Sigmoid colon (tissue), 7 donors: Measurements from ENCODE around the gene ACMSD. TPM values are rescaled to one million over a fixed set of nuclear protein-coding genes. Genes with fewer than 3 reads are reported as not detected.

Experiments used
- DNase-seq: peaks from one replicate; pipeline ENCODE4 v3.0.0-alpha.2; 2019
- H3K27ac ChIP-seq, 4 donors: fragments of 200-600 bp; sonication (generic); one replicate each; pipeline ENCODE4 v1.5.1; 2016 to 2019; ENCODE audit warnings: mild to moderate bottlenecking in 1 of 4
- H3K27me3 ChIP-seq, 3 donors: fragments of 200-600 bp; sonication (generic); one replicate each; pipeline ENCODE4 v1.5.1; 2019; ENCODE audit warnings: mild to moderate bottlenecking in 1 of 3
- H3K36me3 ChIP-seq, 4 donors: fragments of 200-600 bp; sonication (generic); one replicate each; pipeline ENCODE4 v1.5.1; 2016 to 2019
- H3K4me1 ChIP-seq, 4 donors: fragments of 200-600 bp; sonication (generic); one replicate each; pipeline ENCODE4 v1.5.1; 2017 to 2019
- H3K4me3 ChIP-seq, 4 donors: fragments of 200-600 bp; sonication (generic); one replicate each; pipeline ENCODE4 v1.5.1; 2017 to 2019; ENCODE audit warnings: mild to moderate bottlenecking in 2 of 4, moderate library complexity in 1 of 4
- H3K9me3 ChIP-seq, 4 donors: fragments of 200-600 bp in 3 of 4; sonication (generic) in 3 of 4; one replicate each; pipeline versions ENCODE4 v1.5.1 to v1.6.1; 2013 to 2019
- EP300 ChIP-seq, 4 donors: sonication (generic); formaldehyde crosslinking; IDR thresholded peaks; one replicate each; pipeline ENCODE4 v1.6.1; 2017; ENCODE audit warnings: antibody characterized with exemption in 4 of 4
- POLR2A ChIP-seq, 2 donors: fragments of 450-650 bp; IDR thresholded peaks; one replicate each; pipeline ENCODE4 v1.6.1; 2016; ENCODE audit warnings: antibody characterized with exemption in 2 of 2, mild to moderate bottlenecking in 2 of 2, moderate library complexity in 2 of 2
- POLR2AphosphoS5 ChIP-seq, 4 donors: sonication (generic); formaldehyde crosslinking; IDR thresholded peaks; one replicate each; pipeline ENCODE4 v1.6.1; 2017; ENCODE audit warnings: antibody characterized with exemption in 4 of 4
- WGBS, 2 donors: extraction: QIAGEN DNeasy Blood & Tissue Kit; methylation state at CpG; one replicate each; pipeline ENCODE4 v1.1.7; 2013; 5-methylcytosine and 5-hydroxymethylcytosine counted together
- intact Hi-C: fragments of 100-400 bp; cut with DNase I; formaldehyde crosslinking; loops from one replicate; pipeline ENCODE4 v1.15.1; 2023
- polyA plus RNA-seq, 3 donors: library from polyadenylated mRNA; stranded (reverse); fragments of 200-250 nt; gene quantifications; one replicate each; pipeline ENCODE4 v1.2.3, GENCODE V29; 2013
- total RNA-seq, 4 donors: library from RNA; depleted of rRNA; stranded (reverse); fragments of >200 nt; gene quantifications; one replicate each; pipeline ENCODE4 v1.1.0, GENCODE V29; 2016
- TF ChIP-seq, protein P1 (sequence below), 4 experiments: fragments of 450-650 bp in 3 of 4; fragments of 200-600 bp in 1 of 4; IDR thresholded peaks; one replicate each; pipeline ENCODE4 v1.5.1; 2016 to 2019; ENCODE audit warnings: antibody characterized with exemption in 4 of 4, mild to moderate bottlenecking in 3 of 4, moderate library complexity in 2 of 4
- donor health status: healthy with polysubstance abuse.
- donor health status: Bipolar disorder and iron deficiency.
- donor health status: healthy.

Gene ACMSD
- total and polyA plus RNA-seq, 7 donors = not detected

DNA sequence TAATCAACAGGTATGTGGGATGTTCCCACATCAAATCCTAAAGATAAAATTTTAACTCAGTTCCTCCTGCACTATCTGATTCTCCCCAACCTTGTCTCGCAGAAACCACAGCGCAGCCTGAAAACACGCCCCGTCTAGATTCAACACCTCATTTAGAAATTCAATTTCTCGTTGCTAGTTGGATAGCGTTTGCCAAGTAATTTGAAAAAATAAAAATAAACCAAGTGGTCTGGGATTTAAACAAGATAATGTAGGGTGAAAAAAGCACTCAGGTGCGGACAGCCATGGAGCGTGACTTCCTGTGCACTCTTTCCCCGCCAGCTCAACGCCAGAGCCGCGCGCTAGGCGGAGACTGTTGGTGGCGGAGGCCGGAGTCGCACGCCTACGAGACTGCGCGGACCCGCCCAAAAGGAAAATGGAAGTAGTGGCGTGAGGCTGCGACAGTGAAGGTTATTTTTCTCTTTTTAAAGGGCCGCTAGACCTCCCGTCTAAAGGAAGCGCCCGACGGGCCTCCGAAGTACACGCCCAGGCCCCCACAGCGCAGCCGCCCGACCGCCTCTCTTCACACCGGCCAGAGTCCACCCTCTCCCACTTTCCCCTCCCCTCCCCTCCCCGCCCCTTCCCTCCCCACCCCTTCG is 79.6 kb downstream of the ACMSD start:
- TF ChIP-seq POLR2AphosphoS5 (IDR thresholded peaks at IDR 0.05) (peak; percentile 62 to 82 (median 78)), EP300 (IDR thresholded peaks at IDR 0.05) (no peak), POLR2A (IDR thresholded peaks at IDR 0.05) (peak; percentile 47 to 82)
- TF ChIP-seq, protein P1, sequence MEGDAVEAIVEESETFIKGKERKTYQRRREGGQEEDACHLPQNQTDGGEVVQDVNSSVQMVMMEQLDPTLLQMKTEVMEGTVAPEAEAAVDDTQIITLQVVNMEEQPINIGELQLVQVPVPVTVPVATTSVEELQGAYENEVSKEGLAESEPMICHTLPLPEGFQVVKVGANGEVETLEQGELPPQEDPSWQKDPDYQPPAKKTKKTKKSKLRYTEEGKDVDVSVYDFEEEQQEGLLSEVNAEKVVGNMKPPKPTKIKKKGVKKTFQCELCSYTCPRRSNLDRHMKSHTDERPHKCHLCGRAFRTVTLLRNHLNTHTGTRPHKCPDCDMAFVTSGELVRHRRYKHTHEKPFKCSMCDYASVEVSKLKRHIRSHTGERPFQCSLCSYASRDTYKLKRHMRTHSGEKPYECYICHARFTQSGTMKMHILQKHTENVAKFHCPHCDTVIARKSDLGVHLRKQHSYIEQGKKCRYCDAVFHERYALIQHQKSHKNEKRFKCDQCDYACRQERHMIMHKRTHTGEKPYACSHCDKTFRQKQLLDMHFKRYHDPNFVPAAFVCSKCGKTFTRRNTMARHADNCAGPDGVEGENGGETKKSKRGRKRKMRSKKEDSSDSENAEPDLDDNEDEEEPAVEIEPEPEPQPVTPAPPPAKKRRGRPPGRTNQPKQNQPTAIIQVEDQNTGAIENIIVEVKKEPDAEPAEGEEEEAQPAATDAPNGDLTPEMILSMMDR (IDR thresholded peaks at IDR 0.05) = peak in 2 of 4 experiments; percentile 27 to 38
- Histone ChIP-seq H3K27me3 (no peaks in the 10 kb centered on the region), H3K27ac (peak overlapping the region; percentile 96 to 98 (median 98)), H3K4me1 (peaks cover 0 to 42% (median 37%) of the 10 kb centered on the region in 4 donors), H3K36me3 (no peaks in the 10 kb centered on the region), H3K9me3 (no peaks in the 10 kb centered on the region), H3K4me3 (peak overlapping the region; percentile 89 to 96 (median 92))
- 0 to 1% methylated on average over 38 of the region's 38 CpGs for WGBS, 2 donors
- DNase-seq = no peak
- intact Hi-C loops = loop anchor here (1.0 to 10.0 kb wide), 4 partner anchors 135 to 825 kb away; partner anchors contain the start of genes R3HDM1, RAB3GAP1 and ZRANB3

DNA sequence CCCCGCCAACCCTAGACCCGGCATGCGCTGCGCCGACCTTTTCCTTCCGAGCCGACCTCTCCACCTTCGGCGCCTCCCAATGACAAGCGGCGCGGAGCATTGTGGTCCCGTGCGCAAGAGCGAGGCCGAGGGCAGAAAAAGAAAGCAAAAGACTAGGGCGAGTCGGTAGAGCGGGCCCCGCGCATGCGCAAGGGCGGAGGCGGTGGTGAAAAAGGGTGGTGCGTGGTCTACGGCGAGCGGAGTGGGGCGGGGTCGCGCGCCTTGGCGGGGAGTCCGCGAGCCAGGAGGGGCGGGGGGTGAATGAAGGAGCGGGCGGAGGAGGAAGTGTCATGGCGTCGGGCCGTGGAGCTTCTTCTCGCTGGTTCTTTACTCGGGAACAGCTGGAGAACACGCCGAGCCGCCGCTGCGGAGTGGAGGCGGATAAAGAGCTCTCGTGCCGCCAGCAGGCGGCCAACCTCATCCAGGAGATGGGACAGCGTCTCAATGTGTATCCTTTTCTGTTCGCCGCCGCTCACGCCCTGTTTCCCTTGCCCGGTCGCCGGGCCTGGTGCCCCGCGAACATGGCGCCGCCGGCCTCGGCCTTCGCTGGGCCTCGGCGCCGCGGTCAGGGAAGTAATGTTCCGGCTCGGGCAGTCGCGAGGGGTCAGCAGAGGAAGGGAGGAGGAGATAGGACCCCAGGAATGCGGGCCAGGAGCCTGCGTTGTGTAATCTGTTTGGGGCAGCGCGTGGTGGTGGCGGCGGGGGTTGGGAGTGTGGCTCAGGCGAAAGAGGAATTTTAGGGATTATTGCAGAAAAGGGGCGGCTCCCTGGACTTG is 80.3 kb downstream of the ACMSD start, which contains the start of gene CCNT2:
Gene CCNT2 (plus strand): TSS at position 297 of the 815 bp plus-strand sequence. CDS start 33 bp downstream, at position 330.
- intact Hi-C loops = loop anchor here (1.0 to 10.0 kb wide), 4 partner anchors 134 to 824 kb away; partner anchors contain the start of genes R3HDM1, RAB3GAP1 and ZRANB3
- DNase-seq = peak; percentile 99
- Histone ChIP-seq H3K27ac (peak within 1 kb of the TSS; percentile 96 to 98 (median 98)), H3K4me3 (peak within 1 kb of the TSS; percentile 89 to 96 (median 92)), H3K9me3 (no peaks in the 10 kb centered on the region), H3K4me1 (peaks cover 0 to 49% (median 40%) of the 10 kb centered on the region in 4 donors), H3K36me3 (no peaks in the 10 kb centered on the region), H3K27me3 (no peaks in the 10 kb centered on the region)
- TF ChIP-seq POLR2AphosphoS5 (IDR thresholded peaks at IDR 0.05) (peak; percentile 61 to 92 (median 82)), POLR2A (IDR thresholded peaks at IDR 0.05) (no peak), EP300 (IDR thresholded peaks at IDR 0.05) (peak in 1 of 4 donors; percentile 78)
- WGBS, 2 donors = 0% methylated on average over 83 of the region's 83 CpGs

GRCh38 chr2:134919341-134920210 is 81.2 kb downstream of the ACMSD start:
- H3K4me1 ChIP-seq = peaks cover 0 to 56% (median 45%) of the 10 kb centered on the region in 4 donors
- peaks cover 0 to 2% (median 0%) of the 10 kb centered on the region in 4 donors for H3K36me3 ChIP-seq
- intact Hi-C loops = loop anchor here (2.0 to 10.0 kb wide), 3 partner anchors 133 to 823 kb away; partner anchors contain the start of gene RAB3GAP1
- TF ChIP-seq POLR2AphosphoS5 (IDR thresholded peaks at IDR 0.05) (peak in 1 of 4 donors; percentile 20), EP300 (IDR thresholded peaks at IDR 0.05) (no peak)
- H3K4me3 ChIP-seq = peak overlapping the region; percentile 89 to 96 (median 92)
- no peaks in the 10 kb centered on the region for H3K27me3 ChIP-seq
- no peaks in the 10 kb centered on the region for H3K9me3 ChIP-seq
- peak; percentile 65 for DNase-seq
- WGBS, 2 donors = 1 to 2% methylated on average over 30 of the region's 30 CpGs
- peak overlapping the region; percentile 96 to 98 (median 98) for H3K27ac ChIP-seq

DNA sequence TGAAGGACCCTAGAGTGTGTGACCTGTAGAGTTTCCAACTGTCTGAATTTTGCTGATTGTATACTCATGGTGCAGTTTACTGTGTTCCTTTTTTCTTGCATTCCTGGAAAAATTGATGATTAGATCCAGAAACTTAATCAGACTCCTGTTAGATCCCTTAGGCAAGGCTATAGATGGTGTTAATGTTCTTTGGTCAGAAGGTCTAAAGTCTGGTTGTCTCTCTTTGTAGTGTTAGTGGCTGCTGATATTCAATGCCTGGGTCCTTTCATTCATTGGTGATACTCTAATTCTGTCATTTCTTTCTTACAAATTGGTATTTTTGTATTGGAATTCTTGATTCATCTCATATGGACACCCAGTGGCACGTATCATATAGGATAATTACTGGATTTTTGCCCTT is 86.5 kb downstream of the ACMSD start:
- Histone ChIP-seq H3K27me3 (no peaks in the 10 kb centered on the region), H3K27ac (no peak overlapping the region), H3K4me3 (no peak overlapping the region), H3K4me1 (peaks cover 0 to 96% (median 77%) of the 10 kb centered on the region in 4 donors), H3K9me3 (no peaks in the 10 kb centered on the region), H3K36me3 (peaks cover 0 to 6% (median 0%) of the 10 kb centered on the region in 4 donors)
- no peak for DNase-seq
- WGBS, 2 donors = 94 to 96% methylated on average over 1 of the region's 1 CpG
- TF ChIP-seq, protein P1 (IDR thresholded peaks at IDR 0.05) = no peak
- no peak for TF ChIP-seq EP300 (IDR thresholded peaks at IDR 0.05)
- no peak for TF ChIP-seq POLR2A (IDR thresholded peaks at IDR 0.05)
- TF ChIP-seq POLR2AphosphoS5 (IDR thresholded peaks at IDR 0.05) = no peak
- intact Hi-C loops = no loop called here
